Activated T-cell treated with anti-CD3 and anti-CD28 coated beads, Interleukin-2, amount 50 U/mL, for 72 hours (primary cell): ENCODE results near the gene COL15A1. TPM values are rescaled to one million over a fixed set of nuclear protein-coding genes. Genes with fewer than 3 reads are reported as not detected.
"Not testable (repeated sequence)": the region's sequence is repeated elsewhere in the genome, so short reads cannot be mapped to it uniquely, and the experiment has no call there.

Experiments used
- ATAC-seq, 2 donors: fragments of 150-1000 bp; cut with Tn5 transposase; replicated peaks in 1 of 2; 2 replicates each; pipeline ENCODE4 v1.10.0; 2021; ENCODE audit warnings: moderate library complexity in 2 of 2, mild to moderate bottlenecking in 1 of 2
- DNase-seq, 2 donors: peaks; one replicate each; pipeline ENCODE4 v3.0.0; 2021 to 2022; ENCODE audit warnings: mixed read lengths in 1 of 2
- H3K27ac Mint-ChIP-seq: one replicate; pipeline ENCODE4 v1.8.0; 2022; ENCODE audit warnings: mild to moderate bottlenecking, moderate library complexity, mixed read lengths
- H3K27me3 Mint-ChIP-seq: one replicate; pipeline ENCODE4 v1.8.0; 2022; ENCODE audit warnings: low read depth, mixed read lengths
- H3K36me3 Mint-ChIP-seq, 2 donors: one replicate each; pipeline ENCODE4 v1.8.0; 2022; ENCODE audit warnings: mixed read lengths in 2 of 2, mild to moderate bottlenecking in 1 of 2; ENCODE audit not compliant: insufficient read depth in 2 of 2
- H3K4me1 Mint-ChIP-seq: one replicate; pipeline ENCODE4 v1.8.0; 2022; ENCODE audit warnings: low read depth, mixed read lengths
- H3K4me3 Mint-ChIP-seq, 2 donors: one replicate each; pipeline ENCODE4 v1.8.0; 2022; ENCODE audit warnings: mild to moderate bottlenecking in 2 of 2, mixed read lengths in 2 of 2, moderate library complexity in 2 of 2
- H3K9me3 Mint-ChIP-seq, 2 donors: one replicate each; pipeline ENCODE4 v1.8.0; 2022; ENCODE audit warnings: mixed read lengths in 2 of 2
- total RNA-seq, 2 donors: library from RNA; stranded (reverse); gene quantifications; one replicate each; pipeline ENCODE4 v1.2.3, GENCODE V29; 2022

COL15A1 gene
- total RNA-seq, 2 donors from 2014 or later = 0.19 to 0.30 TPM

DNA sequence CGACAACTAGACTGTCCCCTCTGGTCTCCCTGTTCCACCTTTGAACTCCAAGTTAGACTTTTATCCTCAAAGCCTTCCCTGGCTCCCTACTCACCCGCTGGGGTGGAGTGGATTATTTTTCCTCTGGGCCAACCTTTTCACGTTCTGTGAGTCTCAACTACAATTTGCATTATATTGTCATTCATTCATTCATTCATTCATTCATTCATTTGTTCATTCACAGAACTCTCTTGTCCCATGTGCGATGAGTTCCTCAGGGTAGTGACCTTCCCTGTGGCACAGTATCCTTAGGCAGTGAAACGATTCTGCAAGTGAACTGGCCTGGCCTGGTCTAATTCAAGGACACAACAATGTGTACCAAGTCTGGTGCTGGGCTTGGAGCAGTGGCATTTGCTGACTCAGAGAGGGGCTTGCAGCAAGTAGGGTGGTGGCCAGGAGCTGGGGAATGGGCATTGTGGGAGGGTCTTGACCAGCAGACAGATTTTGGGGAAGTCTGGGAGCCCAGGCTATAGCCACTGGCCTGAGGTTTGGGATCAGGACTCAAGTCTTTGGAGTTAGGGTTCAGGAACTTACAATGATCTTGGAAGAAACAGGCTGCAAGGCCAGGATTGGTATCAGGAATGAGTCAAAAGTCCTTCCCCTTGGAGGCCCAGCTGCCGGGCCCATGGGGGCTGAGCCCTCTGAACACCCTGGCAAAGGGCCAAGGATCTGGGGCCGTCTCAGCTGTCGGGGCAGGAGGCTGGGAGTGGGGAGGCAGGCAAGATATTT lies 37.2 kb upstream of the COL15A1 start:
- H3K27me3 Mint-ChIP-seq = peaks cover 5% of the 10 kb centered on the region
- no peak for ATAC-seq
- H3K4me1 Mint-ChIP-seq = no peaks in the 10 kb centered on the region
- H3K36me3 Mint-ChIP-seq = no peaks in the 10 kb centered on the region
- H3K4me3 Mint-ChIP-seq = no peak overlapping the region
- H3K9me3 Mint-ChIP-seq = no peaks in the 10 kb centered on the region
- no peak overlapping the region for H3K27ac Mint-ChIP-seq
- DNase-seq = no peak

GRCh38 chr9:98907055-98907454 lies 36.7 kb upstream of the COL15A1 start:
- Mint-ChIP-seq H3K4me3 (no peak overlapping the region), H3K36me3 (no peaks in the 10 kb centered on the region), H3K27me3 (peaks cover 5% of the 10 kb centered on the region), H3K27ac (no peak overlapping the region), H3K9me3 (no peaks in the 10 kb centered on the region), H3K4me1 (no peaks in the 10 kb centered on the region)
- no peak for ATAC-seq
- DNase-seq = no peak

DNA sequence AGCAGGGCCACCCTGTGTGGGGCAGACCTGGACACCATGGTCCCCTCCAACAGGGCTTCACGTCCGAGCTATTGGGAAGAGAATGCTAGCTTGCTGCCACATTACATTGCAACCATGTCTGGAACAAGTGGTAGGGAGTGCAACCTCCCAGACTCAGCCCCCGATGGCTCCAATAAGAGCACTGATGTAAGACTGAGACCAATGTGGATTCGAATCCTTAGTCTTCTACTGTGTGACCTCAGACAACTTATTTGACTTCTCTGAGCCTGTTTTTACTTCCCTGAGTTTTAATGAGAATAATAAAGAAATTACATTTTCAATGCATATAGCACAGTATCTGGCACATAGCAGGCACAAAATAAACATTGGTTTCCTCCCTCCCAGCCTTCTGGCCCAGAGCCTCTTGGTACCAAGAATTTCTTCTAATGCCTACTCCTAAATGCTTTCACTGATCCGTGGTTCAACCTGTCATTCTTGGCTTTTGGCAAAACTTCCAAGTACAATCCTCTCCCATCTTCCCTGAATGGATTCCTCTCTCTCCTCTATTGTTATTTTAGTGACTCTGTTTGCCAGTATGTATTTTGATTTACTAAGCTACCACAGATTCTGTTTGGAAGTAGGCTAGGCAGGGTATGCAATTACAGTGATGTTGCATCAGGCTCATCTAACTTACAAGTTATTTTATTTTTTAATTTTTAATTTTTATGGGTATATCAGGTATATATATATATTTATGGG lies 34.6 kb upstream of the COL15A1 start:
- no peak for DNase-seq
- Mint-ChIP-seq H3K4me3 (no peak overlapping the region), H3K27ac (no peak overlapping the region), H3K4me1 (no peaks in the 10 kb centered on the region), H3K27me3 (peaks cover 5% of the 10 kb centered on the region), H3K36me3 (no peaks in the 10 kb centered on the region), H3K9me3 (no peaks in the 10 kb centered on the region)
- ATAC-seq = no peak

GRCh38 chr9:98909935-98910334 lies 33.8 kb upstream of the COL15A1 start:
- no peak overlapping the region for H3K4me3 Mint-ChIP-seq
- H3K27me3 Mint-ChIP-seq = peaks cover 5% of the 10 kb centered on the region
- no peaks in the 10 kb centered on the region for H3K36me3 Mint-ChIP-seq
- H3K4me1 Mint-ChIP-seq = no peaks in the 10 kb centered on the region
- ATAC-seq (no peak), DNase-seq (no peak)
- no peak overlapping the region for H3K27ac Mint-ChIP-seq
- H3K9me3 Mint-ChIP-seq = no peaks in the 10 kb centered on the region

DNA sequence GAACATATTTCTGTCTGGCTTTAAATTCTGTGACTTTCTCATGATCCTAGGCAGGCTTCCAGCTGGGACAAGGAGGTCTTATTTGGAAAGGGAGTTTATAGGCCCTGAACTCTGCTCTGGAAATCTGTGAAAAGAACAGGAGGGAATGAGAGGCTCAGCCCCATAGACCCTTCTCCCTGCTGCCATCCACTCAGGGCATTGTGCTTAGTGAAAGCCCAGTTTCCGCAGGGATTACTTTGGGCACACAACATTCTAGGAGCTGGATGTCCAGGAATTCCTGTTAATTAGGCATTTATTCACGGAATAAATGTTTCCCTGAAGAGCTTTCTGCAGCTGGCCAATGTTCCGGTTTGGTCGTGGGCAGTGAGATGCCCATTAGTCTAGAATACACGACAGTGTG lies 32.7 kb upstream of the COL15A1 start:
- no peaks in the 10 kb centered on the region for H3K9me3 Mint-ChIP-seq
- H3K36me3 Mint-ChIP-seq = no peaks in the 10 kb centered on the region
- no peak for ATAC-seq
- DNase-seq = no peak
- no peak overlapping the region for H3K27ac Mint-ChIP-seq
- no peak overlapping the region for H3K4me3 Mint-ChIP-seq
- H3K4me1 Mint-ChIP-seq = no peaks in the 10 kb centered on the region
- no peaks in the 10 kb centered on the region for H3K27me3 Mint-ChIP-seq

- H3K36me3 Mint-ChIP-seq, DNase-seq, H3K9me3 Mint-ChIP-seq, H3K4me3 Mint-ChIP-seq, H3K27ac Mint-ChIP-seq, ATAC-seq, H3K4me1 Mint-ChIP-seq, H3K27me3 Mint-ChIP-seq: not testable (repeated sequence)
These were observed 32.0 kb upstream of the COL15A1 start for GRCh38 chr9:98911738-98912137.

DNA sequence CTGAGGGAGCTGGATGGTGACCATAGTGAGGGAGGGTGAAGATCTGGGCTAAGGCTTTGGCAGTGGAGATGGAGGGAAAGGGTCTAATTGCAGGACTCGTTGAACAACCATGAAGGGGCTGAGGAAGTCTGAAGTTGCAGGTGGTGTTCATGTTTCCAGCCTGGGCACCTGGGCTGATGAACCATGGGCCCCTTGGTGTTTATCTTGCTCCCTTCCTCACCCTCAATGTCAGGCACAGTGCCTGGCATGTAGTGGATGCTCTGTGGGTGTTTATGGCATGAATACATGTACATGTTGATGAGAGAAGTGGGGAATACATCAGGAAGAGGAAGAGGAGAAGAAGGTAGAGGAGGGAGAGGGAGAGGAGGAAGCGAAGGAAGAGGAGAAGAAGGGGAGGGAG lies 31.3 kb upstream of the COL15A1 start:
- H3K4me3 Mint-ChIP-seq = no peak overlapping the region
- H3K9me3 Mint-ChIP-seq = no peaks in the 10 kb centered on the region
- no peak overlapping the region for H3K27ac Mint-ChIP-seq
- no peaks in the 10 kb centered on the region for H3K36me3 Mint-ChIP-seq
- DNase-seq (no peak), ATAC-seq (no peak)
- no peaks in the 10 kb centered on the region for H3K4me1 Mint-ChIP-seq
- H3K27me3 Mint-ChIP-seq = no peaks in the 10 kb centered on the region

DNA sequence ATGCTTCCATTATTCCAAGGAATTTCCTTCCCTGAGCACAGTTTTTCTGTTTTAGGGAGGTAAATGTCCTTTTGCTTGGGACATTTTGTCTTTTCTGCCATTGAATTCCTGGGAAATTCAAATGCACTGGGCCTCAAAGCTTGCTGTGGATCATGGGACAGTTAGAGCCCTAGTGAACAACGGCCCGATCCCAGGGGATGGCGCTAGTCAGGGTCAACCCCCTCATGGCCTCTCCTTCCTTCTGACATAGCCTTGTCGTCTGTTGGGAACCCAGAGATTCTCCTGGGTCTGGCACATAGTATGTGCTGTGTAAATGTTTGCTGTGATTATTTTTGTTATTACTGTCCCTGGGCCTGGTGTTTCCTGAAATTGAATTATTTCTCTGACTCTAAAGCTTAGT lies 30.7 kb upstream of the COL15A1 start:
- DNase-seq (no peak), ATAC-seq (no peak)
- Mint-ChIP-seq H3K9me3 (no peaks in the 10 kb centered on the region), H3K27ac (no peak overlapping the region), H3K4me3 (no peak overlapping the region), H3K27me3 (no peaks in the 10 kb centered on the region), H3K36me3 (no peaks in the 10 kb centered on the region), H3K4me1 (no peaks in the 10 kb centered on the region)

- H3K27ac Mint-ChIP-seq = no peak overlapping the region
- no peaks in the 10 kb centered on the region for H3K36me3 Mint-ChIP-seq
- H3K27me3 Mint-ChIP-seq = no peaks in the 10 kb centered on the region
- H3K4me3 Mint-ChIP-seq = no peak overlapping the region
- H3K4me1 Mint-ChIP-seq = no peaks in the 10 kb centered on the region
- no peak for DNase-seq
- ATAC-seq = no peak
- H3K9me3 Mint-ChIP-seq = no peaks in the 10 kb centered on the region
These were observed 30.0 kb upstream of the COL15A1 start for GRCh38 chr9:98913705-98914104.

- H3K27ac Mint-ChIP-seq = no peak overlapping the region
- DNase-seq = no peak
- no peak for ATAC-seq
- no peaks in the 10 kb centered on the region for H3K9me3 Mint-ChIP-seq
- H3K4me3 Mint-ChIP-seq = no peak overlapping the region
- H3K27me3 Mint-ChIP-seq = no peaks in the 10 kb centered on the region
- no peaks in the 10 kb centered on the region for H3K36me3 Mint-ChIP-seq
- H3K4me1 Mint-ChIP-seq = no peaks in the 10 kb centered on the region
These were observed 28.1 kb upstream of the COL15A1 start for GRCh38 chr9:98915599-98915998.

GRCh38 chr9:98916660-98917059 lies 27.0 kb upstream of the COL15A1 start:
- Mint-ChIP-seq H3K27ac (no peak overlapping the region), H3K4me1 (no peaks in the 10 kb centered on the region), H3K36me3 (no peaks in the 10 kb centered on the region), H3K4me3 (no peak overlapping the region), H3K9me3 (no peaks in the 10 kb centered on the region), H3K27me3 (no peaks in the 10 kb centered on the region)
- no peak for ATAC-seq
- no peak for DNase-seq

DNA sequence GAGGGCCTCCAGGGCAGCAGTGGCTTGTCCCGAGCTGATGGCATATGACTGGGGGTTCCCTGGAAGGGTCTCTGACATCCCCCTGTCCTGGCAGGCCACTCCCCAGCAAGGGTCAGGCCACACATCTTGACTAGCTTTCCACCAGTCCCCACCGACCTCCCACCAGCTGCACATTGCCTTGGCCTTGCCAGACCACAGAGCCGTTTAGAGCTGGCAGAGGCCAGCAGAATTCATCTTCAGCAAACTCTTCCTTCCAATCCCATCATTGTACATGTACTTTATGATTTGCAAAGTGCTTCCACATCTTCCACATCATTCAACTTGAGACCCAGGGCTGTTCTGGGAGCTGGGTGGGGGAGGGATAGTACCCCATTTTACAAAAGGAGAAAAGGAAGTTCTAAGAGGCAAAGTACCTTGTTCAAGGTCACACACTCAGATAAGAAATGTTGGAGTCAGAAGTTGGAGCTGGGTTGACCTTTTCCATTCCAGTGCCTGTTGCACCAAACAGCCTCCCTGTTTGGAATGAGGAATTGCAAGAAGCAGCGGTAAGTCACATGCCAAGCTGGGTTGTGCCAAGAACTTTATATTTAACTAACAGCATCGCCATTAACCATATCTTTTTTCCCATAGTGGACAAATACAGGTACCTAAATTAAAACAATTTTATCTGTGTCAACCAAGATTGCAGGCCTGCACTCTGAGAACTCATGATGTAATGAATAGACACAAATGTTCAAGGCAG lies 25.8 kb upstream of the COL15A1 start:
- Mint-ChIP-seq H3K36me3 (no peaks in the 10 kb centered on the region), H3K9me3 (no peaks in the 10 kb centered on the region), H3K27ac (no peak overlapping the region), H3K4me1 (no peaks in the 10 kb centered on the region), H3K4me3 (no peak overlapping the region), H3K27me3 (no peaks in the 10 kb centered on the region)
- no peak for DNase-seq
- ATAC-seq = no peak

- H3K4me1 Mint-ChIP-seq = no peaks in the 10 kb centered on the region
- DNase-seq (no peak), ATAC-seq (no peak)
- H3K36me3 Mint-ChIP-seq = no peaks in the 10 kb centered on the region
- H3K27me3 Mint-ChIP-seq = no peaks in the 10 kb centered on the region
- H3K27ac Mint-ChIP-seq = no peak overlapping the region
- H3K4me3 Mint-ChIP-seq = no peak overlapping the region
- no peaks in the 10 kb centered on the region for H3K9me3 Mint-ChIP-seq
These were observed 22.0 kb upstream of the COL15A1 start for GRCh38 chr9:98921732-98922131.
